Right ventricle myocardium inferior (tissue), 1 donor: Measurements from ENCODE around the gene TPH2. TPM values are rescaled to one million over a fixed set of nuclear protein-coding genes. Genes with fewer than 3 reads are reported as not detected.

ENCODE experiments used
- ATAC-seq: fragments of 200-7000 bp; cut with Tn5 transposase; one replicate; pipeline ENCODE4 v1.9.1; 2020; ENCODE audit warnings: mild to moderate bottlenecking, moderate library complexity
- DNase-seq: peaks from one replicate; pipeline ENCODE4 v3.0.0; 2021; ENCODE audit errors: missing footprints
- intact Hi-C: fragments of 100-400 bp; cut with DNase I; formaldehyde crosslinking; loops from one replicate; pipeline ENCODE4 v1.11.0; 2022
- total RNA-seq: library from RNA; stranded (reverse); fragmentation: NEBNext Ultra II Directional; extraction: Animal tissue kit (Norgen Biotek cat#: 25700); gene quantifications from one replicate; pipeline ENCODE4 v1.2.1, GENCODE V29; 2021
- donor health status: DM: no; HTN: yes; CAD: no; lungs with severe emphysema.

TPH2 gene
- total RNA-seq, 1 donor from 2014 or later: not detected

GRCh38 chr12:72075891-72076557 lies 137.4 kb downstream of the TPH2 start:
- no peak for ATAC-seq
- DNase-seq: no peak

GRCh38 chr12:72076558-72076915 lies 137.9 kb downstream of the TPH2 start:
- intact Hi-C loops: no loop called here
- DNase-seq: no peak
- ATAC-seq: no peak

More at GRCh38 chr12:72075891-72076557, 137.4 kb downstream of the TPH2 start:
- intact Hi-C loops: no loop called here

GRCh38 chr12:72077111-72077820 lies 138.6 kb downstream of the TPH2 start:
- intact Hi-C loops: no loop called here
- DNase-seq (no peak), ATAC-seq (no peak)

- DNase-seq (no peak), ATAC-seq (no peak)
- intact Hi-C loops: no loop called here
Measured at GRCh38 chr12:72081777-72082176, 143.1 kb downstream of the TPH2 start.

Other genes with a start within 250 kb of the TPH2 start
- 167 TPM for gene RAB21, start 184.0 kb upstream of the TPH2 start, total RNA-seq
- 24.3 TPM for gene TBC1D15, start 99.1 kb upstream of the TPH2 start, total RNA-seq